ENCODE results near the gene GPHN.

DNA sequence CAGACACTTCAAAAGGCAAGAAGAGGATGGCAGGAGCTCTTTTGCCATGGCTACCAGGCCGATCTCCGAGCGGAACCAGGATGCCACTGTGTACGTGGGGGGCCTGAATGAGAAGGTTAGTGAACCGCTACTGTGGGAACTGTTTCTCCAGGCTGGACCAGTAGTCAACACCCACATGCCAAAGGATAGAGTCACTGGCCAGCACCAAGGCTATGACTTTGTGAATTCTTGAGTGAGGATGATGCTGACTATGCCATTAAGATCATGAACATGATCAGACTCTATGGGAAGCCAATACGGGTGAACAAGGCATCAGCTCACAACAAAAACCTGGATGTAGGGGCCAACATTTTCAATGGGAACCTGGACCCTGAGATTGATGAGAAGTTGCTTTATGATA is 691.1 kb downstream of the GPHN start:
- TF ChIP-seq POLR2AphosphoS5 (IDR thresholded peaks at IDR 0.05; ENCODE audit: borderline replicate concordance, low read depth, low read length), result no peak
- TF ChIP-seq FOXP2 (optimal IDR thresholded peaks at IDR 0.05; ENCODE audit: control extremely low read depth, extremely low read length, insufficient read depth), result no peak
- no peak for TF ChIP-seq EZH2 (IDR thresholded peaks at IDR 0.05)
